GM18498 (cell line): ENCODE measurements around the gene CDK3.
"Not testable (repeated sequence)": the region's sequence is repeated elsewhere in the genome, so short reads cannot be mapped to it uniquely, and the experiment has no call there.

Experiments
- ATAC-seq: cut with Tn5 transposase; IDR thresholded peaks from one replicate; pipeline ENCODE4 v1.9.1; 2021; ENCODE audit warnings: mild to moderate bottlenecking, moderate library complexity; ENCODE audit not compliant: unreplicated experiment

Gene CDK3

GRCh38 chr17:76036497-76037261 is 36.0 kb downstream of the CDK3 start:
- no peak for ATAC-seq

- ATAC-seq: no peak
Observed at GRCh38 chr17:76038050-76038449, 37.4 kb downstream of the CDK3 start.

- ATAC-seq: no peak
Observed at GRCh38 chr17:76039121-76039520, 38.5 kb downstream of the CDK3 start.

- ATAC-seq: no peak
Observed at GRCh38 chr17:76040376-76040775, 39.7 kb downstream of the CDK3 start.

- ATAC-seq: not testable (repeated sequence)
Observed at GRCh38 chr17:76042868-76043267, 42.2 kb downstream of the CDK3 start.

- not testable (repeated sequence) for ATAC-seq
Observed at GRCh38 chr17:76044475-76045007, 43.9 kb downstream of the CDK3 start.

GRCh38 chr17:76046064-76046463 is 45.4 kb downstream of the CDK3 start:
- no peak for ATAC-seq

GRCh38 chr17:76048025-76048605 is 47.5 kb downstream of the CDK3 start:
- no peak for ATAC-seq

GRCh38 chr17:76048711-76049110 is 48.1 kb downstream of the CDK3 start:
- no peak for ATAC-seq

GRCh38 chr17:76049239-76049638 is 48.6 kb downstream of the CDK3 start:
- ATAC-seq: no peak

GRCh38 chr17:76049836-76050537 is 49.3 kb downstream of the CDK3 start:
- no peak for ATAC-seq

- no peak for ATAC-seq
Observed at GRCh38 chr17:76050538-76051467, 50.1 kb downstream of the CDK3 start.

GRCh38 chr17:76051561-76051960 is 50.9 kb downstream of the CDK3 start:
- no peak for ATAC-seq

GRCh38 chr17:76053246-76054111 is 52.8 kb downstream of the CDK3 start:
- ATAC-seq: no peak

- ATAC-seq: no peak
Observed at GRCh38 chr17:76054112-76054476, 53.4 kb downstream of the CDK3 start.
